NCI-H1436 (cell line): ENCODE data around the gene PPP2R2C.

Experiments used
- DNase-seq: peaks from one replicate; lab custom pipeline; 2025; lab: John Stamatoyannopoulos, UW

PPP2R2C gene

DNA sequence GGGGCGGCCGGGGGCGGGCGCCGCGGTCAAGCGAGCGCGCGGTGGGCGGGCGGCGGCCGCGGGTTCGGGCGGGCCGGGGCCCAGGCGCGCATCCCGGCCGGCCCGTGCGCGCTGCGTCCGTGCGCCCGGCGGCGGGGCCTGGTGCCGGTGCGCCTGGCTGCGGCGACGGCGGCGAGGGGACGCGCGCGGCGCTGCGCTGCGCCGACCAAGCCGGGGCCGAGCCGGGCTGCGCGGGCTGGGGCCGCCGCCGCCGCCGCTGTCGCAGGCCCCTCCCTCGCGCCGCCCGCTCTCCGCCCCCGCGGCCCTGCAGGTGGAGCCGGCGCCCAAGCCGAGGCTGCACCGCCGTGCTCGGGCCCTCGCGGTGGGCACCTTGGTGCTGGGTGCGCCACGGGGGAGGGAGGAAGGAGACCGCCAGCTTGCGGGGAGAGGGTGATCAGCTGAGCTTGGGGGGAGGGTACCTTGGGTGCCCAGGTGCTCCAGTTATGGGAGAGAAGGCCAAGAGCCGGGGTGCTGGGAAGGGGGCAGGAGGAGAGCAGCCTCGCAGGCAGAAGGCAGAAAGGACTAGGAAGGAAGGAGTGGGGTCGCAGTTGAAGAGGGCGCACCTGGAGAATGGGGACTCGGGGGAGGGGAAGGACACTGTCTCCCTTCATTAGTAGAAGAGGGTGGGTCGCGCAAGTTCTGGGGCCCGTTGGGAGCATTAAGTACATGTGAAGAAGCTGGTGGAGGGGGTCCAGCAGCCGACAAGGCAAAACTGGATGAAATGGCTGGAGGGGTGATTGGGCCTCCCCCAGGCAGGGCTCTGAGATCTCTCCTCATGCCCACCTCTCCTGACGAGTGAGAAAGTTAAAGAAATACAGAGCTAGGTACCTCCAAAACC, at the start of gene PPP2R2C:
Gene PPP2R2C, minus strand, starts transcription at position 228 of the 877 bp plus-strand sequence. CDS start 385 bp downstream, outside the sequence.
- no peak for DNase-seq

DNA sequence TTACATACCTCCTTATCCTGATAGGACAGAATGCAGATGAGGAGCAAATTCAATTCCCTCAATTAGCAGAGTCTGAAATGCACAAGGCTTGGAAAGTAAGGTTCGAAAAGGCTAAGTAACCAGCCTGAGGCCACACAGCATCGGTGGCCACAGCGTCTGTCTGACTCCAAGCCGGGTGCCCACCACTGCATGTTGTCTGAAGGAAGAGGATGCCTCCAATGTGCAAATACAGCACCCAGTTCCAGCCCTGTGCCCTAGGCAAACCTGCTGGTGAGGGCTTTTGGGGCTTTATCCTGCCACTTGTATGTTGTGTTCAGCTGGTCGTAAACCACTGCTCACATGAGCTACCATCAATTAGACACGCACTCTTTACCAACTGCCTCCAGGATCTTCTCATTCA, 48.6 kb upstream of the PPP2R2C start:
- no peak for DNase-seq

DNA sequence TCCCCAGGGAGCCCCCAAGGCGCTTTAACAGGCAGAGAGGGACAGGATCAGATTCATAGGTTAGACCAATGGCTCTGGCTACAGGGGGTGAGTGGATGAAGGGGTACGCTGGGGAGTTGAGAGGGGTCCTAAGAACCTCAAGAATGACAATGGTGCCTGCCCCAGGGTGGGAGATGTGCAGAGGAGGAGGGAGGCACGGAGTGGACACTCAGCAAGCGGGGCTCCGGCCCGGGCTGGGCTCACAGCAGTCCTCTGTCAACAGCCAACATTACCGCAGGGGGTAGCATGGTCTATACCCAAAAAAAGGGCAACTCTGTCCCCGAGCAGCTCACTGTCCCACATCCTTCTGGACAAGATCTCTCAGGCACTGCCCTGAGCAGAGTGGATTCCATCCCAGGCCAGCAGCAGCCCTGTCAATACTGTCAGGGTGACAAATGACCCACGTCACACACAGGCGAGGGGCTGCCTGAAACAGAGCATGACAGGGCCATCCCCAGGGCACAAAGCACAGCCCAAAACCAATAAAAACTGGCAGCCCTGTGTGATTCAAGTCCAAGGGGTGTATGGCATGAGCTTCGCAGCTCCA, 47.7 kb upstream of the PPP2R2C start:
- no peak for DNase-seq

DNA sequence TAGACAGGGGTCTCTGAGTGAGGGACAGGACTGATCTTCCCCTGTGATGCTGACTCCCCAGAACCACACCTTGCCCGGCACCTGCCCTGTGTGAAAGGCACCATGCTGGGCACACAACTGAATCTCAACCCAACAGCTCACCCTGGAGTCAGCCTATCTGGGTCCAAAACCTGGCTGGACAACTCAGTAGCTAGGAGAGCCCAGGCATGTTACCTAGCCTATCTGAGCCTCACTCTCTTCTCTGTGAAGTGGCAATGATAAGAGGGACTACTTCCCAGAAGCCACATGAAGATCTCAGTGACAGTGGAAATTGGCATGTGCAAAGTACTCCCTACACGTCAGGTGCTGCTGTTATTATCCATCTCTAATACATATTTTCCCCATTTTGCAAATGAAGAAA, 44.8 kb upstream of the PPP2R2C start:
- DNase-seq: no peak

DNA sequence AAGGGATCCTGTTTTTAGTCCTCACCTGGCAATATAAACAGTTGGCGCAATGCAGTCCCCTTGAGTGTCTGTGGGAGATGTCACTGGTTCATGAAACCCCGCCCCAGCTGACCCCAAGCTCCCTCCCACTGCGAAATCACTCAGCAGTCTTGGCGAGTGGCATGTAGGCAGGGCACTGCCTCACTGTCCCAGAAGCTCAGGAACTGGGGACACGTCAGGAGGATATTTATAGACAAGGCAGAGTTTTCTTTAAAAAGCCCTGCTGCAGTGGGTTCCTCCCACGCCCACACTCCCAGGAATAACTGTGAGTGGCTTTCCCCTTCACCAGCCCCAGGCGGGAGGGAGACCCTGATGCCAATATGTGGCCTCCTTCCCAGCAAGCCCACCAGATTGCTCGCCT, 44.3 kb upstream of the PPP2R2C start:
- DNase-seq: no peak

DNA sequence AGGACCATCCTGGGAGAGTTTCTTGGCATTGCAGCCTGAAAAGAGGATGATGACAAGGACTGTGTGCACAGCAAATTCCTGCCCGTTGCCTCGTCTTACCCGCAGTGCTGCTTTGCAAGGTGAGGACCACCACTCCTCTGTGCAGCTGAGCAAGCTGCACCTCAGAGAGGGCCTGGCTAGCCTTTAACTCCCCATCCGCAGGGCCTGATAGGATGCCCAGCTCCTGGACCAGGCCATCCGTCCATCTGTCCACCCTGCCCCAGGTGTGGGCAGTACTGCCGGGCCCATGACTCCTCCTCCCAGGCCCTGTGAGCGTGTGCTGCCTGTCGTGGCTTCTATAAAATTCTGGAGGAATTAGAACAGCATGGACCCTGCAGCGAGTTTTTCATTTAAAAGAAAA, 43.9 kb upstream of the PPP2R2C start:
- no peak for DNase-seq

DNA sequence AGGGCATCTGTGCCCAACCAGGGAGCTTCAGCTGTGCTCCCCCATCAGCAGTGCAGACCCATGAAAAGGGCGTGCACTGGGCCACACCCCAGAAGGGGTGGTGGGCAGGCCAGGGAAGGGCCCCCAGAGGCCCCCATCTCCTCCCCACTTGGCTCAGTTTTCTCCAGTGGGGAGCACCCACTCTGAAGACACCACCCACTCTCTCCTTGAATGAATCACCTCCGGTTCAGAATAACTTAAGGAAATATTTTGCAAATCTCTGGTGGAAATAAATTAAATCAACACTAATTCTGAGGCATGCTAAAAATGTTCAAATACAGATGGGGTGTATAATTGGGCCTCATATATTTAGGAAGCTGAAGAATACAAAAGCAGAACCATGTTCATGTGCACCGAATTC, 41.3 kb upstream of the PPP2R2C start:
- no peak for DNase-seq

DNA sequence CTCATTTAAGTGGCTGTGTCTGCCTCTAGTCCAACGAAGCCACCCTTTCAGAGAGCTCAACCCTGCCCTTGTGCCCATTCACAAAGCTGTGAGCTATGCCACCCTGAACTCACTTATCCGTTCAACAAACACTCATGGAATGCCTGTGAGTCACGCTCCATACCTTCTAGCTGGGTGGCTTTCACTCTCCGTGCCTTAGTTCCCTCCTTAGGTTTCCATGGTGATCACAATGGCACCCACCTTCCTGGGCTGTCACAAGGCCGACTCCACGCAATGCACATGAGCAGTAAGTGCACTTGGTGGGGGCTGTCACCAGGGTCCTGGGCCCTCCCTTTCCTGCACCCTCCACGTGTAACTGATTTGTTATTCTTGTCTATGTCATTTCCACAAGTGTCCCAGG, 37.2 kb upstream of the PPP2R2C start:
- DNase-seq: no peak

DNA sequence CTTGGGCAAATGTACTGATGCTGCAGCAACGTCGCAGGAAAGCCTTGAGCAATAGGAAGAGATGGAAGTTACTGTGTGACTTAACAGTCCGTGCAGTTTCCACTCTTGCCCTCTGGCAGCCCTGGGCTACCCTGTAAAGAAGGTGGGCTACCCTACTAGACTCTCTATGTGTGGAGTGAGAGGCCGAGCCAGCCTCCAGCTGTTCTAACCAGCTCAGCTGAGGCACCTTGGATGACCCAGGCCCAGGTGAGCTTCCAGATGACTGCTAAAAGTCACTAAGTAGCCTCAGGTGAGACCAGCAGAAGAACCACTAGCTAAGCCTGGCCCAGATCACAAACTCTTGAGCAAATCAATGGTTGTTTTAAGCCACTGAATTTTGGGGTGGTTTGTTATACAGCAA, 34.9 kb upstream of the PPP2R2C start:
- no peak for DNase-seq

DNA sequence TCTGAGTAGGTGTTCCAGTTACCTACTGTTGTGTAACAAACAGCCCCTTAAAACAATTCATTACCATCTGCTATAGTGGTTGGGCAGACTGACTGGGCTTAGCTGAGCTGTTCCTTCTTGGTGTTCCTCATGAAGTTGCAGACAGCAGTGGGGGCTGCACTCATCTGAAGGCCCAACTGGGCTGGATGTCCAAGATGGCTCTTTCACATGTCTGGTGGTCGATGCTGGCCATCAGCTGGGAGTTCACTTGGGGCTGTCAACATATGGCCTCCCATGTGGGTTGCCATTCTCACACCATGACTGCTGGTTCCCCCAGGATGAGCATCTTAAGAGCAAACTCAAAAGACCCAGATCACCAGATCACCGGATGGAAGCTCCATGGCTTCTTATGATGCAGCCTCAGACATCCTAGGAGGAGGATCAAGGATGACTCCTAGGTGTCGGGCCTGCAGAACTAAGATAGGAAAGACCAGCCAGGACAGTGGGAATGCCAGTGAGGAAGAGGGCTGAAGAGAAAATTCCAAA, 34.3 kb upstream of the PPP2R2C start:
- DNase-seq: no peak

DNA sequence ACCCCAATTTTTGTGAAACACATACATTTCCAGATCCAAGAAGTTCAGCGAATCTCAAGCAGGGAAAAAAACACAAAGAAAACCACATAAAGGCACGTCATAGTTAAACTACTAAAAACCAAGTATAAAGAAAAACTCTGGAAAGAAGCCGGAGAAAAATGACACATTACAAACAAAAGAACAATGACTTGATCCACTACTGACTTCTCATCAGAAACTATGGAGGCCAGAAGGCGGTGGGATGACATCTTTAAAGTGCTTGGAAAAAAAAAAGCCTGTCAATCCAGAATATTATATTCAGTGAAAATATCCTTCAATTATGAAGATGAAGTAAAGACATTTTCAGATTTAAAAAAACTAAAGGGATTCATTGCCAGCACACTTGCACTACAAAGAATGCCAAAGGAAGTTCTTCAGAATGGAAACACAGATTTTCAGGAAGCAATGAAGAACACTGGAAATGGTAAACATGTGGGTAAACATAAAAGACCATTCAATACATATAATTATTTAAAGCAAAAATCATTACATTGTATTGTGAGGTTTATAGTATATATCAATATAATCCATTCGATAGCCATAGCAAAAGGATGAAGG, 32.6 kb upstream of the PPP2R2C start:
- DNase-seq: no peak

DNA sequence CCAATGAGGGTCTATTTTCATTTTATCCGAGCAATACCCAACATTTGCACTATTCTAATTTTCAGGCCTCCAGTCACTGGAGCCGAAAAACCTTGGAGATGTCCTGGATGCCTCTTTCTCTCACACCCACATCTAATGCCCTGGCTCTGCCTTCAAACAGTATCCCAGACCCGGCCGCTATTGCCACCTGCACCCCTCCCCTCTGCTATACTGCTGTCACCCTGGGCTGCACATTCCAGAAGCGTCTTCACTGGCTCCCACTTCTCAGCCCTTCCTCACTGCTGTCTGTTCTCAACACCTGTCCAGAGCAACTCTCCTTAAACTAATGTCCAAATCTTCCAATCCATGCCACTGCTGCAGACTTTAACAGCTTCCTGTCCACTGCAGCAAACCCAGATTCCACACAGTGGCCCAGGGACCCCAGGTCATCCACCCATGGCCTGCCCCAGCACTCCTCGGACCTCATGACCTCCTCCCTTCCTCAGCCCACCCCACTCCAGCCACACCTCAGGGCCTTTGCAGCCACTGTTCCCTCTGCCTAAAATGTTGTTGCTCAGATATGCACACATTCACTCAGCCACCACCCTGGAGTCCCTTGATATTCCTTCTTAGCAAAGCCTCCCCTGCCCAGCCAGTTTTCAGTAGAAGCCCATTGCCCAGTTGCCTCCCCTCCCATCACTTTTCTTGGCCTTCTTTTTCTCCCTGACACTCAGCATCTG, 30.5 kb upstream of the PPP2R2C start:
- DNase-seq: no peak

DNA sequence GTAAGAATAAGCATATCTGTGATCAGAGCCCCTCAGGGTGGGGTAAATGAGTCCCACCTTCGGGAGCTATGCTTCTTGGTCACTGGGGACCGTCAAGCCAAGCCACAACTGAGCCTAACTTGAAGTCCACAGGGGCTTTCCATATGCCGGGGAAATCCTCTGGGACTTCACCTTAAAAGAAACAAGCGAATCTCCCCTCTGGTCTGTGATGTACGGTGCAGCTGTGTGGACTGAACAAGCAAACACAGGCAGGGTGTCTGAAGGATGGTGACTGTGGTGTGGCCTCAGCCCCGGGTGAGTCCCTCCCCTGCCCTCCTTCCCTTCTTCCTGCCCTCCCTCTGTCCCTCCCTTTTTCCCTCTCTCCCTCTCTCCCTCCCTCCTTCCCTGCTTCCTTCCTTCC, 29.7 kb upstream of the PPP2R2C start:
- DNase-seq: no peak

DNA sequence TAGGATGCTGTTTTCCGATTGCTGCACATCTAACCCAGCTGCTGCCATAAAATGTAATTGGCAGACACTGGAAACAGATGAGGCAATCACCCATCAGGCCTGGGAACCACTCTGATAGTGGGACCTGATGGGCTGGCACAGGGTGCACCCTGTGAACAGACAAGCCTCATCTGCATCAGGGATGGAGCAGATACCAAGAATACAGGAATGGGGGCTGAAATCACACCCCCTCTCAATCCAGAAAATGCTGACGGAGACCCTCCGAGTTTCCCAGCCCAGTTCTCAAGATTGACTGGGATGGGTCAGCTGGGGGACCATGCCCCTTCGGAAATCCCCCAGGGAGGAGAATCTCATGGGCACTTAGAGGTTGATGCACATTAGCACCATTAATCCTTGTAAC, 28.8 kb upstream of the PPP2R2C start:
- no peak for DNase-seq

DNA sequence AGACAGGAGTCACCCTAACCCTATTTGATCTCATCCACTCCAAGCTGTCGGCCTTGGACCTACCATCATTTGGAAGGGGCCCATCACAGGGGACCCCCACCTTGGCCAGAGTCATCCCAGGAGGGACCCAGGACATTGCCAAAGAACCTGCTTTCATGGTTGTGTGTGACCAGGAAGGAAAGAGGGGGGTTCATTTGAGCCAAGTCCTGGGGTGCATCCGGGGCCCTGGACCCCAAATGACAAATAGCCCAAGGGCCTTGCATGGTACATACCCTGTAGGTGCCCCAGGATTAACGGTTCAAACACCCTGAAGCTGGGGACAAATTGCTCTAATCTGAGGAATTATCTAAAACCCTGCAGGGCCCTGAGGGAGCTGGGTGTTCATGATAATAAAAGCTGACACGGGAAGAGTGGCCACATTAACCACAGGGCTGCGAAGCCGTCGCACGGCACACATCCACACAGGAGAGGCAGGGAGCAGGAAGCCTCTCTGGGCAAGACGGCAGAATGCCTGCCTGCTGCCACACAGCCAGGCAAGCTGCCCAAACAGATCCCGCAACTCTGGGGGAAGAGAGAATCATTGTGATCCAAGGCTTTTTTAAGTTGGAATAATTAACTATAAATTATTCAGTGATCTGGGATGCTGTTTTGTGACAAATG, 28.2 kb upstream of the PPP2R2C start:
- no peak for DNase-seq

DNA sequence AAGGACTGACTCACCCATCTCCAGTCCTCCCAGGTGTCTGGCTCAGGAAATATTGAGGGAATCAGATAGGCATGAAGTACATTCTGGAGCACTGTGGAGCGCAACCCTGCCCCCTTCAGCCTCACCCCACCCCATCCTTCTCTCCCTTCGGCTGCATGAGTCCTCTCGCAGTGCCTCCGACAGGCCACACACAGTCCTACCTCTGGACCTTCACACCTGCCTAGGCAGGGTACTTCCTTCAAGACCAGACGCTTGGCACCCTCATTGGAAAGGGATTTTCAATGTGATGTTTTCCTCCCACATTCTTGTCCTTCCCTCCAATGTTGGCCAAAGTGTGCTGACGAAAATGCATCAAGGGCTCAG, 26.8 kb upstream of the PPP2R2C start:
- DNase-seq: no peak

DNA sequence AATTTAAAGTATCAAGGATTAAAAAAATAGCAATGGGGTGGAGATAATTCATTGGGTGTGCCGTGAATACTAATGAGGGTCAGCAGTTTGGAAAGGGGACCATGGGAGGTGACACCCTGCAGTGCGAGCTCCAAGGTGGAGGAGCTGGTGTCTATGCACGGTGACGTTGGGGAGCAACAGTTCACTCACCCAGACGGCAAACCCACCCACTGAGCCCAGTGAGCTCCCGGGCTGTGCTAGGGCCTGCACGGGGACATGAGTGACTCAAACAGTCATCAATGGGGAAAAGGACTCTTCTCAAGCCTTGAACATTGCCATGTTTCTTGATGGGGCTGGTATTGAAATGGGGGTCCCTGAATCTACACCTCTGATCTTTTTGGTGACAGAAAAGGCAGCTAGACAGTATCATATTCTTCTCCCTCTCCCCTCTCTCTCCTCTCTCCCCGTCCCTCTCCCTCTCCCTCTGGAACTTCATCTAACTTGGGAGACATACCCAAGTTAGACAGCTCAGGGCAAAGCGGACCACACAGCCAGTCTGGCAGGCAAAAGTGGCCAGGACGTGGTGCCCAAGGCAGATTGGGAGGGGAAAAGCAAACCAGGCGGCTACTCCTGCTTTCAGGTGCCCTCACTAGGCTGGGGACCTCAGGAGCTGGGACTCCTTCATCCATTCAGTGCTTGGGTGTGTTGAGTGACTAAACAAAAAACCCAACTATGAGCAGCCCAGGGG, 26.3 kb upstream of the PPP2R2C start:
- no peak for DNase-seq

DNA sequence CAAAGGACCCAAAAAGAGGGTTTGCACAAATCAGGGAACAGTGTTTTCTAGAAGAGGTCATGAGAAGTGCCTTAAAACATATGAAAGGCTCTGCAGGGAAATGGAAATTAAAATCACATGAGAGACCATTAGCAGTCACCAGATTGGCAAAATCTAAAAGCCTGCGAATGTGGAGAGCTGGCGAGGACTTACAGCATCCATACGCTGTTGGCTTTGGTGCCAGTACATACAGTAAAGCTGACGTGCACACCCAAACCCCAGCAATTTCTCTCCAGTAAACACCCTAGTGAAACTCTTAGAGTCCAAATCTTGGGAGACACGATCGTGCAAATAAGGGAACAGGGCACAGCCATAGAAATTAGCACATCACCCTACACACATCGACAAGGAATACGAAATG, 25.4 kb upstream of the PPP2R2C start:
- no peak for DNase-seq

DNA sequence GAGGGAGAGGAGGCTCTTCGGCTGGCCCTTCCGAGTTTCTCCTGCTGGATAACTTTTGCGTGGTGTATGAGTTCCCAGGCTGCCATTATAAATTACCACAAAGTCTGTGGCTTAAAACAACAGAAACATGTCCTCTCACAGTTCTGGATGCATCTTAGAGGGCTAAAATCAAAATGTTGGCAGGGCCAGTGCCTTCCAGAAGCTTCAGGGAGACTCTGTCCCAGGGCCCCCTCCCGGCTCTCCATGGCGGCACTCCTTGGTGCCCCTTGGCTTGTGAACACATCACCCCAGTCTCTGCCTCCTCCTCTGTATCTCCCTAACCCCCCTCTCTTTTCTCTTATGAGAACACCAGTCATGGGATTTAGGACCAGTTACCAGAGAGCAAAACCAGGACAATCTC, 23.3 kb upstream of the PPP2R2C start:
- no peak for DNase-seq

DNA sequence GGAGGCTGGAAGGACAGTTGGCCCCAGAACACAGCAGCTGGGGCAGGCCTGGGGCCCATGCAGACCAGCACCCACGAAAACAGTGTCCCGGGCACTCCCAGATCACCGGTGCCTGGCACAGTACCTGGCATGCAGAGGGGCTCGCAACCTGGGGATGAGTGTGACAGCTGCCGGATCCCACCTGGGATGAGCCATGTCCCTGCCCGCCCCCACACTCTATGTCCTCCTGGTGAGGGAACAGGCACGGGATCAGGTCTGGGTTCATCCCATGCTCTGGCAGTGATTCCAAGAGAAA, 22.8 kb upstream of the PPP2R2C start:
- DNase-seq: no peak

DNA sequence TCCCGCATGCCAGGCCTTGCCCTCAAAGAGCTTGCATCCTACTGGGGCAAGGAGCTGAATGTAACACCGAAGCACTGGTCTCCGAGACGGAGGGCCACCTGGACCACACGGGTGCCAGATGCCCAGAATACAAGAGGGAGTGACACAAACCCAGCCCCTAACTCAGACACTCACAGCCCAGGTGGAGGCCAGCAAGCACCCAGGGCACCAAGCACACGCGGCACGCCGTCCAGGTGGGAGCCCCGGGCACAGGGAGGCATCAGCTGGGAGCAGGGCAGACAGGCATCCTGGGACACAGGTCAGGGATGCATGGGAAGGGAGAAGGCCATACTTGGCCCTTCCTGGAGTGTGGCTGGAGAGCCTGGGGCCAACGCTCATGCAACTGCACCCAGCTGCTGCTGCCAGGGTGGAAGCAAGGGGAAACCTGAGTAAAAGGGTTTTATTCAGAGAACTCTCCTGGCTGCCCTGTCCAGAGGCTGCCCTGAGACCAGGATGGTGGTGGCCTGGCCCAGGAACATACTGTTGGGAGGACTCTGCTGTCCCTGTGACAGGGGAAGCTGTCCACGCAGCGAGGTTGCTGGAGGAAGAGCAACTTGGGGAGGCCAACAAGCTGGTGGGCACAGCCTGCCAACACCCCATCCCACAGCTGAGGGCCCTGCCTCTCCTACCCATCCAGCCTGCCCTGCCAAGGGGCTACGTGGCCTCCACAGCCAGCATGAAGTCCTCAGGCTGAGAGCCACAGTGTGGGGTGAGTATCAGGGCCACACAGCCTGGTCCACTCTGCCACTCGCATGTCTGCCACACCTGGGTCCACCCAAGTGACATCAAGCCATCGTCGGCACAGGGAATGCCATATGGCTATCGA, 22.2 kb upstream of the PPP2R2C start:
- DNase-seq: no peak
